HAP-1 (cell line): ENCODE results near the gene NDUFA12.
A peak's percentile ranks its signal among the peaks of the same experiment; 100 is the strongest.
"Not testable (repeated sequence)": the region's sequence is repeated elsewhere in the genome, so short reads cannot be mapped to it uniquely, and the experiment has no call there.

Experiments
- DNase-seq, 2 experiments: peaks; one replicate each; pipeline ENCODE4 v3.0.0-alpha.2; 2016 to 2020; ENCODE audit warnings: low spot score in 2 of 2
- H3K27me3 ChIP-seq: fragments of 250-450 bp; sonication (Bioruptor Pico); 2 replicates; pipeline ENCODE4 v1.5.1; 2020; ENCODE audit warnings: low read depth, mild to moderate bottlenecking, moderate library complexity
- H3K36me3 ChIP-seq: fragments of 250-450 bp; sonication (Bioruptor Pico); replicated peaks from 2 replicates; pipeline ENCODE4 v1.5.1; 2020; ENCODE audit warnings: mild to moderate bottlenecking
- H3K4me1 ChIP-seq: fragments of 250-450 bp; sonication (Bioruptor Pico); 2 replicates; pipeline ENCODE4 v1.5.1; 2020; ENCODE audit warnings: mild to moderate bottlenecking
- H3K4me3 ChIP-seq: fragments of 250-450 bp; sonication (Bioruptor Pico); 2 replicates; pipeline ENCODE4 v1.5.1; 2020; ENCODE audit warnings: mild to moderate bottlenecking, moderate library complexity
- H3K9me3 ChIP-seq: fragments of 250-450 bp; sonication (Bioruptor Pico); 2 replicates; pipeline ENCODE4 v1.5.1; 2020; ENCODE audit warnings: mild to moderate bottlenecking, moderate library complexity
- in situ Hi-C: fragments of 300-500 bp; cut with MboI; formaldehyde crosslinking; loops from 3 replicates; pipeline ENCODE4 v1.14.3; 2020; ENCODE audit warnings: low sequenced_read_pairs, inconsistent platforms, mixed read lengths

The NDUFA12 gene

DNA sequence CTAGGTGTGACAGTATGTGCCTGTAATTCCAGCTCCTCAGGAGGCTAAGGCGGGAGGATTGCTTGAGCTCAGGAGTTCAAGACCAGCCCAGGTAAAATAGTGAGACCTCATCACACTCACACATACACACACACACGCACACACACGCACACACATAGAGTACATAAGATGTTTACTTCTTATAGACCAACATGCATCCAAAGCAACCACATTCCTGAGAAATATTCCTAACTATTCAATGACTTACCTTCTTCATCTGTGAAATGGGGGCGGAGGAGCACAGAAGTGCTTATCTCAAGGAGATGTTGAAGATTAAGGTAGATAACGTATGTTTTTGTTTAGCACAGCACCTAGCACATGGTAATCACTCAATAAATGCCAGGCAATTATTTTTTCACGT, 6.4 kb downstream of the NDUFA12 start:
- Histone ChIP-seq H3K9me3 (no peaks in the 10 kb centered on the region), H3K4me1 (no peaks in the 10 kb centered on the region), H3K36me3 (peaks cover 19% of the 10 kb centered on the region), H3K4me3 (no peak overlapping the region), H3K27me3 (no peaks in the 10 kb centered on the region)
- no peak for DNase-seq
- in situ Hi-C loops, result loop anchor here (25.0 kb wide), 1 partner anchor 460 kb away; no protein-coding TSS in a partner anchor

DNA sequence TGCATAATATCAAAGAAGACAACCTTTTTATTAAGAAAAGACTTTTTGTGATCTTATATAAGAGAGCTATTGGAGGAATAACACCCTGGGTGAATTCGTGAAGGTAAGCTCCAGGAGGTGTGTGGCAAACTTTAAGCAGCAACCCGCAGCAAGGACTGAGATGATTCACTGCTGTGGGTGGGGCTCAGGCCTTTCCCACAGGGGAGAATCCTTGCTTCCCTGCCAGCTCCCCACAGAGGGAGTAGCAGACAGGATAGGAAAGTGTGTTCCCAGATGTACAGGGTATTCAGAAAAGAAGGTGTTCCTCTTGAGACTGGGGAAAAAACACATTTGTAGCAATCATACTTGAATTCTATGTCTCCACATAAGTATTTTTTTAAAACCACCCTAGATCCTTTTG, 9.2 kb downstream of the NDUFA12 start:
- Histone ChIP-seq H3K36me3 (peaks cover 10% of the 10 kb centered on the region), H3K9me3 (no peaks in the 10 kb centered on the region), H3K27me3 (no peaks in the 10 kb centered on the region), H3K4me3 (no peak overlapping the region), H3K4me1 (no peaks in the 10 kb centered on the region)
- in situ Hi-C loops, result loop anchor here (25.0 kb wide), 1 partner anchor 457 kb away; no protein-coding TSS in a partner anchor
- no peak for DNase-seq

DNA sequence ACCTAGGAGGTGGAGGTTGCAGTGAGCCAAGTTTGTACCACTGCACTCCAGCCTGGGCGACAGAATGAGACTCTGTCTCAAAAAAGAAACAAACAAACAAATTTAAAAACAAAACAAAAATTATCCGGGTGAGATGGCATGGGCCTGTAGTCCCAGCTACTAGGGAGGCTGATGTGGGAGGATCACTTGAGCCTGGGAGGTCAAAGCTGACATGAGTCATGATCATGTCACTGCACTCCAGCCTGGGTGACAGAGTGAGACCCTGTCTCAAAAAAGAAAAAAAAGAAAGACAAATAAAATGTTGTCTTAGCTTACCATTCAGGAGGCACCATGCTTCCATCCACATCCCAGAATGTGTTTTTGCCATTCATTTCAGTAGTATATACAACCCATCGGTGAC, 9.6 kb downstream of the NDUFA12 start:
- not testable (repeated sequence) for H3K27me3 ChIP-seq, H3K9me3 ChIP-seq, H3K4me3 ChIP-seq, H3K4me1 ChIP-seq, DNase-seq
- H3K36me3 ChIP-seq, result peaks cover 10% of the 10 kb centered on the region
- in situ Hi-C loops, result loop anchor here (25.0 kb wide), 1 partner anchor 457 kb away; no protein-coding TSS in a partner anchor

DNA sequence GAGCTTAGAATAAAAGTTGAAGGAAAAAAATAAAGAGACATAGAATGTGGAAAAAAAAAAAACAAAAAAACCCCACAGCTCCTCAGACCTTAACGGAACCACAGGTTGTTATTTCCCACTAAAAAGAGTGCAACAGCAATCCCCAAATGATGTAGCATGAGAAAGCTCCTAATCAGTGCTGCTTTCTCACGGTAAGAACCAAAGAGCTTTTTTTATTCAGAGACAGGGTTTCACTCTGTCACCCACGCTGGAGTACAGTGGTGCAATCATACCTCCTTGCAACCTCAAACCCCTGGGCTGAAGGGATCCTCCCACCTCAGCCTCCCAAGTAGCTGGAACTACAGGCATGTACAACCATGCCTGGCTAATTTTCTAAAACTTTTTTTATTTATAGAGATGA, 13.3 kb downstream of the NDUFA12 start:
- DNase-seq, result no peak
- in situ Hi-C loops, result loop anchor here (25.0 kb wide), 1 partner anchor 453 kb away; no protein-coding TSS in a partner anchor
- no peaks in the 10 kb centered on the region for H3K27me3 ChIP-seq
- no peak overlapping the region for H3K4me3 ChIP-seq
- H3K36me3 ChIP-seq, result peaks cover 8% of the 10 kb centered on the region
- no peaks in the 10 kb centered on the region for H3K9me3 ChIP-seq
- no peaks in the 10 kb centered on the region for H3K4me1 ChIP-seq

DNA sequence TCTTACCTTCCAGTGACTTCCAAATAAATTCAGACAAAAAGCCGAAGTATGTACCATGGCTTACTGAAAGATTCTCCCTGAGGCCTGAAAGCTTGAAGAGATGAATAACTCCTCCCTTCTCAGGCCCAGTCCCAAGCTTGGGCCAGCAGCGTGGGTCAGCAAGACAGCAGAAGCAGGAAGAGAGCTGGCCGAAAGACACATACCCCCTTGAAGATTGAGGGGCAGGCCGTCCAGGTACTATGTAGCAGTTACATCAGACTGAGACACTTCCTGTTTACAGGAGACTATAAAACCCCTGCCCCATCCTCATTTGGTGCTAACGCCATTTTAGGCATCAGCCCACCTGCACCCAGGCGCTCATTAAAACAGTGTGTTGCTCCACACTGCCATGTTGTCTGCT, 15.0 kb downstream of the NDUFA12 start:
- DNase-seq, result no peak
- Histone ChIP-seq H3K4me3 (no peak overlapping the region), H3K4me1 (no peaks in the 10 kb centered on the region), H3K9me3 (no peaks in the 10 kb centered on the region), H3K36me3 (peaks cover 4% of the 10 kb centered on the region), H3K27me3 (no peaks in the 10 kb centered on the region)
- in situ Hi-C loops, result loop anchor here (25.0 kb wide), 1 partner anchor 451 kb away; no protein-coding TSS in a partner anchor

DNA sequence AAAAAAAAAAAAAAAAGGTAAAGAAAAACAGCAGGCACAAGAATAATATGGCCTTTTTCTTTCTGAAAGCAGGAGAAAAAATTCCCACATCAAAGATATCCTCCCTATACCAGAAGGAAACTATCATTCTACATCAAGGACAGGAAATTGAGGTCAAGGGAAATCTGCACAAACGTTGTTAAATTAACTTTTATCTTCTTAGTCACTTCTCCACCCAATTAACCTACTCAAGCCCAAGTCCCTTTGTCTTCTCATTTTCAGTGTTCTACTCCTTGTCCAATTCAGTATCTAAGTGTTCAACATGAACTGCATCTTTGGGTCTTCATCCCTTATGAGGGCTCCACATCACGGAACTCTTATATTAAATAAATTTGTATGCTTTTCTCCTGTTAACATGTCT, 15.7 kb downstream of the NDUFA12 start:
- in situ Hi-C loops, result loop anchor here (25.0 kb wide), 1 partner anchor 450 kb away; no protein-coding TSS in a partner anchor
- no peak for DNase-seq
- Histone ChIP-seq H3K4me3 (no peak overlapping the region), H3K9me3 (no peaks in the 10 kb centered on the region), H3K36me3 (peaks cover 4% of the 10 kb centered on the region), H3K27me3 (no peaks in the 10 kb centered on the region), H3K4me1 (no peaks in the 10 kb centered on the region)

- in situ Hi-C loops, result loop anchor here (25.0 kb wide), 1 partner anchor 450 kb away; no protein-coding TSS in a partner anchor
- no peak for DNase-seq
- H3K4me3 ChIP-seq, result no peak overlapping the region
- no peaks in the 10 kb centered on the region for H3K27me3 ChIP-seq
- peaks cover 4% of the 10 kb centered on the region for H3K36me3 ChIP-seq
- no peaks in the 10 kb centered on the region for H3K4me1 ChIP-seq
- H3K9me3 ChIP-seq, result no peaks in the 10 kb centered on the region
Measured at GRCh38 chr12:94987076-94987669, 16.3 kb downstream of the NDUFA12 start.

GRCh38 chr12:94985099-94985498, 18.4 kb downstream of the NDUFA12 start:
- H3K4me1 ChIP-seq, H3K27me3 ChIP-seq, H3K4me3 ChIP-seq, DNase-seq, H3K36me3 ChIP-seq, H3K9me3 ChIP-seq: not testable (repeated sequence)
- in situ Hi-C loops, result loop anchor here (25.0 kb wide), 1 partner anchor 448 kb away; no protein-coding TSS in a partner anchor

- in situ Hi-C loops, result loop anchor here (25.0 kb wide), 1 partner anchor 446 kb away; no protein-coding TSS in a partner anchor
Measured at GRCh38 chr12:94983321-94983720, 20.2 kb downstream of the NDUFA12 start.

DNA sequence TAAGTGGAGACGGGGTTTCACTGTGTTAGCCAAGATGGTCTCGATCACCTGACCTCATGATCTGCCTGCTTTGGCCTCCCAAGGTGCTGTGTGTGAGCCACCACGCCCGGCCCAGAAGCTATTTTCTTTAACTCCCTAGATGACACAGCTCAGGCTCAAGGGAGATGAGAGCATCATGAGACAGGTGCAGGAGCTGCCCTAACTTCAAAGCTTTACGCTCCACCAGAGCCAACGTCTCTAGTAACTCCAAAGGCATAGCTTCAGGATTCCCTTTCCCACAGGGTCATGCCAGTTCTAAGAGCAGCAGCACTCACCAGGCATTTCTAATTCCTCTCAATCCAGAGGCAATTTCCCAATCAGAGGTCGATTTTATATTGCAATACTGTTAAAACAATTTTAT, 21.0 kb downstream of the NDUFA12 start:
- Histone ChIP-seq H3K9me3 (no peaks in the 10 kb centered on the region), H3K4me1 (peaks cover 5% of the 10 kb centered on the region; the same call in 1 of the 2 replicates), H3K4me3 (no peak overlapping the region), H3K27me3 (no peaks in the 10 kb centered on the region), H3K36me3 (no peaks in the 10 kb centered on the region; the same call in 1 of the 2 replicates)
- in situ Hi-C loops, result loop anchor here (25.0 kb wide), 1 partner anchor 445 kb away; no protein-coding TSS in a partner anchor
- DNase-seq, result no peak

More at GRCh38 chr12:94983321-94983720, 20.2 kb downstream of the NDUFA12 start:
- no peak for DNase-seq
- Histone ChIP-seq H3K4me3 (no peak overlapping the region), H3K27me3 (no peaks in the 10 kb centered on the region), H3K36me3 (no peaks in the 10 kb centered on the region; the same call in 1 of the 2 replicates), H3K9me3 (no peaks in the 10 kb centered on the region), H3K4me1 (peaks cover 5% of the 10 kb centered on the region; the same call in 1 of the 2 replicates)

- Histone ChIP-seq H3K9me3 (no peaks in the 10 kb centered on the region), H3K4me1 (peaks cover 5% of the 10 kb centered on the region; the same call in 1 of the 2 replicates), H3K4me3 (no peak overlapping the region), H3K36me3 (no peaks in the 10 kb centered on the region; the same call in 1 of the 2 replicates), H3K27me3 (no peaks in the 10 kb centered on the region)
- DNase-seq, result peak in 1 of 2 experiments; percentile 63
- in situ Hi-C loops, result loop anchor here (25.0 kb wide), 1 partner anchor 443 kb away; no protein-coding TSS in a partner anchor
Measured at GRCh38 chr12:94980577-94980976, 22.9 kb downstream of the NDUFA12 start.

- no peak for DNase-seq
- peaks cover 5% of the 10 kb centered on the region; the same call in 1 of the 2 replicates for H3K4me1 ChIP-seq
- in situ Hi-C loops, result loop anchor here (25.0 kb wide), 1 partner anchor 443 kb away; no protein-coding TSS in a partner anchor
- H3K9me3 ChIP-seq, result no peaks in the 10 kb centered on the region
- no peaks in the 10 kb centered on the region; the same call in 1 of the 2 replicates for H3K36me3 ChIP-seq
- H3K27me3 ChIP-seq, result no peaks in the 10 kb centered on the region
- no peak overlapping the region for H3K4me3 ChIP-seq
Measured at GRCh38 chr12:94979941-94980340, 23.6 kb downstream of the NDUFA12 start.

DNA sequence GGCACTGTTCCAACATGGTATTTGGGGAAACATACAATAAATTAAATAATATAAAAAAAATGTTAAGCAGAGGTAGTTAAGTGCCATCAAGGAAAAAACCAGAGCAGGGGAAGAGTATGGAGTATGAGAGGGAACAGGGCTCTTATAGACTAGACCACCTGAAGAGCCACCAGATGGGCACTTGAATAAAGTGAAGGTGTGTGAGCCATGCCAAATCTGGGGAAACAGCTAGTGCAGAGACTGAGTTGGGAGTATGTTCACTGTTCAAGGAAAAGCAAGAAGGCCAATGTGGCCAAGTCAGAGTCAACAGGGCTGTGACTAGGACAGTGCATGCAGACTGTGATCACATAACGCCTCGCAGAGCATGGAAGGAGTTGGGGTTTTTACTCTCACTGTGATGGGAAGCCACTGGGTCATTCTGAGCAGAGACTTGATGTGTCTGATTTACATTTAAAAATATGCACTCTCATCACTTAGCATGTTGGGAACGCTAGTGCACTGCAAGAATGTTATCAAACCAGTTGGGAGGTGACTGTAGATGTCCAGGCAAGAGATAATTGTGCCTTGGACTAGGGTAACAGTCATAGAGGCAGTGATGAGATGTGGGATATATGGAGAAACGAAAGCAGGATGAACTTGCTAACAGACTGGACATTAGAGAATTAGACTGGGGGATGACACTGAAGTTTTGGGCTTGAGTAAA, 25.6 kb downstream of the NDUFA12 start:
- Histone ChIP-seq H3K27me3 (no peaks in the 10 kb centered on the region), H3K4me3 (no peak overlapping the region), H3K4me1 (peaks cover 5% of the 10 kb centered on the region; the same call in 1 of the 2 replicates), H3K36me3 (no peaks in the 10 kb centered on the region), H3K9me3 (no peaks in the 10 kb centered on the region)
- no peak for DNase-seq
- in situ Hi-C loops, result loop anchor here (25.0 kb wide), 1 partner anchor 441 kb away; no protein-coding TSS in a partner anchor
